Cardiac ventricle fibroblast (primary cell): ENCODE measurements around the gene SERINC4. TPM values are rescaled to one million over a fixed set of nuclear protein-coding genes. Genes with fewer than 3 reads are reported as not detected.

ENCODE experiments used
- total RNA-seq: library from RNA; depleted of rRNA; stranded (reverse); fragments of >200 nt; gene quantifications from 2 replicates; pipeline ENCODE4 v1.2.3, GENCODE V29; 2015

The SERINC4 gene
- not detected in 2 replicates for total RNA-seq

GRCh38 chr15:43799945-43800285 lies at the start of gene SERINC4:
Gene SERINC4, minus strand, starts transcription at chr15:43800220. Its CDS starts 234 bp downstream, at chr15:43799986.

DNA sequence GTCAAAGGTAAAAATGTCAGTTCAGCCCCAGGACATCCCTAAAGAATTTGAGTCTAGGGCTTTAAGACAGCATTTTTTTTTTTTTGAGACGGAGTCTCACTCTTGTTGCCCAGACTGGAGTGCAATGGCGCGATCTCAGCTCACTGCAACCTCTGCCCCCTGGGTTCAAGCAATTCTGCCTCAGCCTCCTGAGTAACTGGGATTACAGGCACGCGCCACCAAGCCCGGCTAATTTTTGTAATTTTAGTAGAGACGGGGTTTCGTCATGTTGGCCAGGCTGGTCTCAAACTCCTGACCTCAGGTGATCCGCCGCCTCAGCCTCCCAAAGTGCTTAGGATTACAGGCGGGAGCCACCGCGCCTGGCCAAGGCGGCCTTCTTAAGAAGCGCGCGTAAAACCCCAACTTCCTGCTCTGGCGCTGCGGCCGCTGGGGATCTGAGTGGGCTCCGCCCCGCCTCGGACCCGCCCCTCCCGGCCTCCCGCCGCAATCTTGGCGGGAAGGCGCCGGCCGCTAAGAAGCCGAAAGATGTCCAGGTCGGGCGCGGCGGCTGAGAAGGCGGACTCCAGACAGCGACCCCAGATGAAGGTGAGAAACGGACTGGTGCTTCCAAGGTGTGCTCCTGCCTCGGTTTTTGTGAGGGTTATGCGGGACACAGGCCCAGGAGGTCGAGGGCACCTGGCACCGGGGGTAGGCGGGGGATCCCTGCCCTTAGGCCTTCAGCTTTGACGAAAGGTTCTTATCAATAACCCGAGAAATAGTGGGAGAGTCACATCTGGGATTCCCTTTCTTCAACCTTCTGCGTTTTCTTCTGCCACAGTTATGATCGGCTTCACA lies 26.7 kb upstream of the SERINC4 start, which contains the start of gene WDR76:
Gene WDR76 (plus strand): TSS at position 495 of the 834 bp plus-strand sequence. CDS start 31 bp downstream, at position 526.

DNA sequence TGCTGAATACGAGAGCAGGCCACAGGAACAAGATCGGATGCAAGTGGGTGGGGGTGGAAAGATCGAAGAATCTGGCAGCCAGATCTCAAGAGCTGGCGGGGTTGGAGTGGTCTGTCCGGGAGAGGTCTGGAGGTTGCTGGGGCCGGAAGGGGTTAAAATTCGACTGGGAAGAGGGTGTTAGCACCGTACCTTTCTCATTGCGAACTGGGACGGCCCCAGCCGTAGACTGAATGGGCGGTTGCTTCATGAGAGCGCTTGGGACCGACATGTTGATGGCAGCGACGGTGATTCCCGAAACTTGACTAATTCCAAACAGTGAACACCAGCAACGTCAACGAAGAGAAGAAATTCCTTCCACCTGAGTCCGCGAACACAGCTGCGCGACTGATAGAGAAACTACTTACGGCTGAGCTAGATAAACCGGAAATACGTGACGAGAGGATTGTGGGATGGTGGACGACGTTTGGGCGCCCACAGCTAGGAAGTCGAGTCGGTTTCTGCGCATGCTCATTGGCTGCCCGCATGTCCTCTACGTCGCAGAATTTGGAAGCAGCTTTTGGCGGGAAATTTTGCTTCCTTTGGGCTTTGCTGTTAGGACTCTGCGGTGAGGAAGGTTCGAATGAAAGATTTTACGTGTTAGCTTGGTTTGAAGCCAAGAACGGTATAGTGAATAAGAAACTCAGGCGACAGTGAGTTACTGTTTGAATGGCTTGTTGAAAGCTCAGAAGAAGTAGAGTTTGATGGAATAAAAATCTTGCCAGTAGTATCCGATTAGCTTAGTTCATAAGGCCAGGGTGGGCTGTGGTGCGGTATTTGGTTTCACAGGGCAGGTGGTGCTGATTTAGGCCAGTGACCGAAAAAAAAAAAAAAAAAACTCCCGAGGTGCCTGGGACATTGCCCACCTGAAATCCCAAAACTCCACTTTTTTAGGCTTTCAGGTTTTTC lies 24.6 kb upstream of the SERINC4 start, which contains the start of gene MFAP1:
Gene MFAP1 (minus strand): TSS at position 389 of the 945 bp plus-strand sequence. CDS start 121 bp downstream, at position 268.

GRCh38 chr15:43800286-43801141 lies 494 bp upstream of the SERINC4 start, which contains the start of gene HYPK:
Gene HYPK, plus strand, starts transcription at chr15:43800599. Its CDS starts 24 bp downstream, at chr15:43800623.

DNA sequence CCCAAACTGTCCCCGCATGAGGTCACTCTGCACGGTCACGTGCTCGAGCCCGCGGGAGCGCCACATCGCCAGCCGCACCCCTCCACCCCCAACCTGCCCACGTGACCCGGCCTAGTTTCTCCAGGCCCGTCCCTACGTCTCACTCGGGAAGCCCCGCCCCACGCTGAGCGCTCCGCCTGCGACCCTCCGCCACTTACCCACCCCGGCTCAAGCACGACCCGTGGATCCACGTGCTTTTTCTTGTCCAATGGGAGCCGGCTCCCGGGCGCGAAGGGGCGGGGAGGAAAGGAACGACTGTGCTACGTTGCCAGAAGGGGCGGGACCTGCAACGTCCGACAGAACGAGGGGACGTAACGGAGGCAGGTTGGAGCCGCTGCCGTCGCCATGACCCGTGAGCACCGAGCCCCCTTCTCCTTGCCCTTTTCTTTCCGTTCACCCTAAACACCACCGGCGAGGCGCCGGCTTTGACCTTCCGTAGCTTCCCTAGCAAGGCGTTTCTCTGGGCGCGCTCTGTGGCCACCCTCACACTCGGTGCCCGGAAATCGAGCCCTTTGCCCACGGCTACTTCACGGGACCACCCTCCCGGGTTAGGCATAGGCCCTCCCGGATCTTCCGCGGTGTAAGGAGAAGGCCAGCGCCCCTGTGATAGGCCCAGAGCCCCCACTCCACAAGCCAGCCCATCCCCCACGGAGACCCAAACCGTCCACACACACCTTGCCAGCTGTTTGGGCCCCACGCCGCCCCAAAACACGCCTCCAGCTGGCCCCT lies 7.8 kb downstream of the SERINC4 start, which contains the start of gene SERF2:
Gene SERF2 (plus strand): TSS at position 328 of the 768 bp plus-strand sequence. CDS start 57 bp downstream, at position 385.

GRCh38 chr15:43776718-43777266 lies 23.2 kb downstream of the SERINC4 start, which contains the start of gene ELL3:
Gene ELL3, minus strand, starts transcription at chr15:43776966. Its CDS starts 65 bp downstream, at chr15:43776901.

DNA sequence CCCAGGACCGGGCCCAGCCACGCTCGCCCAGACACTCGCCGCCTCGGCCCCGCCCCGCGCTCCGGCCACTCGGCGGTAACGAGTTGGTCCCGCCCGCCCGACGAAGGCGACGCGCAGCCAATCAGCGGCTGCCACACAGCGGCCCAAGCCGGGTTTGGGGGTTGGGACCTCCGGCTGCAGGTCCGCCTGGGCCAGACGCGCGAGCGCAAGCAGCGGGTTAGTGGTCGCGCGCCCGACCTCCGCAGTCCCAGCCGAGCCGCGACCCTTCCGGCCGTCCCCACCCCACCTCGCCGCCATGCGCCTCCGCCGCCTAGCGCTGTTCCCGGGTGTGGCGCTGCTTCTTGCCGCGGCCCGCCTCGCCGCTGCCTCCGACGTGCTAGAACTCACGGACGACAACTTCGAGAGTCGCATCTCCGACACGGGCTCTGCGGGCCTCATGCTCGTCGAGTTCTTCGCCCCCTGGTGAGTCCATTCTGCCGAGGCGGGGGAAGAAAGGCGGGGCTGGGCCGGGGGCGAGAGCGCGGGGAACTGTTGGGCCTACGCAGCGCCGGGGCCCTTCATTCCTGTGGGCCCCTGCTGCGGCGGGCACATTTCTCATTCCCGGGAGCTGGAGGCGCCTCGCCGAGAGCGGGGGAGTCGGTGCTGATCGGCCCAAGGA lies 53.6 kb downstream of the SERINC4 start, which contains the start of gene PDIA3:
Gene PDIA3 (plus strand): TSS at position 194 of the 658 bp plus-strand sequence. CDS start 102 bp downstream, at position 296.

Other genes with a start within 250 kb of the SERINC4 start
- gene PPIP5K1, start 210.0 kb downstream of the SERINC4 start, total RNA-seq = 3.3 and 3.8 TPM in 2 replicates
- 0.39 TPM in 1 of 2 replicates, not detected in the other for gene CKMT1B, start 206.2 kb downstream of the SERINC4 start, total RNA-seq
- not detected in 2 replicates for gene STRC, start 181.4 kb downstream of the SERINC4 start, total RNA-seq
- 0.19 TPM in 1 of 2 replicates, not detected in the other for gene CATSPER2, start 151.4 kb downstream of the SERINC4 start, total RNA-seq
- gene CKMT1A, start 106.4 kb downstream of the SERINC4 start, total RNA-seq = 0.06 TPM in 1 of 2 replicates, not detected in the other
- gene PDIA3, start 53.8 kb downstream of the SERINC4 start, total RNA-seq = 310 and 311 TPM in 2 replicates
- gene ELL3, start 23.3 kb downstream of the SERINC4 start, total RNA-seq = 0.37 and 1.3 TPM in 2 replicates
- 1,535 and 1,868 TPM in 2 replicates for gene SERF2, start 7.9 kb downstream of the SERINC4 start, total RNA-seq
- gene HYPK, start 379 bp upstream of the SERINC4 start, total RNA-seq = 5.9 and 14.2 TPM in 2 replicates
- gene MFAP1, start 24.5 kb upstream of the SERINC4 start, total RNA-seq = 16.2 and 16.8 TPM in 2 replicates
- 2.9 and 5.9 TPM in 2 replicates for gene WDR76, start 26.8 kb upstream of the SERINC4 start, total RNA-seq